HG03432 (cell line): Measurements from ENCODE around the gene ATP8A1.
A peak's percentile ranks its signal among the peaks of the same experiment; 100 is the strongest.
"Not testable (repeated sequence)": the region's sequence is repeated elsewhere in the genome, so short reads cannot be mapped to it uniquely, and the experiment has no call there.

Experiments used
- ATAC-seq: cut with Tn5 transposase; IDR thresholded peaks from one replicate; pipeline ENCODE4 v1.9.1; 2021; ENCODE audit warnings: mild to moderate bottlenecking, moderate library complexity; ENCODE audit not compliant: unreplicated experiment

The ATP8A1 gene

GRCh38 chr4:42652529-42653231 lies 4.2 kb downstream of the ATP8A1 start:
- ATAC-seq: not testable (repeated sequence)

GRCh38 chr4:42649870-42650269 lies 7.0 kb downstream of the ATP8A1 start:
- ATAC-seq: no peak

- no peak for ATAC-seq
These were observed 9.8 kb downstream of the ATP8A1 start for GRCh38 chr4:42646999-42647541.

- ATAC-seq: no peak
These were observed 10.7 kb downstream of the ATP8A1 start for GRCh38 chr4:42646013-42646784.

GRCh38 chr4:42644897-42645296 lies 12.0 kb downstream of the ATP8A1 start:
- ATAC-seq: no peak

- peak; percentile 67 for ATAC-seq
These were observed 13.2 kb downstream of the ATP8A1 start for GRCh38 chr4:42643685-42644084.

GRCh38 chr4:42642845-42643615 lies 13.9 kb downstream of the ATP8A1 start:
- no peak for ATAC-seq

GRCh38 chr4:42642101-42642797 lies 14.7 kb downstream of the ATP8A1 start:
- ATAC-seq: peak; percentile 13

GRCh38 chr4:42641656-42642055 lies 15.2 kb downstream of the ATP8A1 start:
- peak; percentile 15 for ATAC-seq

- ATAC-seq: no peak
These were observed 15.7 kb downstream of the ATP8A1 start for GRCh38 chr4:42641161-42641560.

GRCh38 chr4:42640613-42641012 lies 16.3 kb downstream of the ATP8A1 start:
- no peak for ATAC-seq

- peak; percentile 80 for ATAC-seq
These were observed 17.9 kb downstream of the ATP8A1 start for GRCh38 chr4:42638993-42639392.

GRCh38 chr4:42638321-42638720 lies 18.6 kb downstream of the ATP8A1 start:
- ATAC-seq: no peak

- no peak for ATAC-seq
These were observed 19.0 kb downstream of the ATP8A1 start for GRCh38 chr4:42637867-42638266.

- ATAC-seq: no peak
These were observed 19.8 kb downstream of the ATP8A1 start for GRCh38 chr4:42637104-42637503.

- ATAC-seq: no peak
These were observed 20.3 kb downstream of the ATP8A1 start for GRCh38 chr4:42636645-42636949.

- peak; percentile 76 for ATAC-seq
These were observed 23.1 kb downstream of the ATP8A1 start for GRCh38 chr4:42633605-42634388.

GRCh38 chr4:42632653-42633382 lies 24.1 kb downstream of the ATP8A1 start:
- ATAC-seq: no peak

- ATAC-seq: no peak
These were observed 26.0 kb downstream of the ATP8A1 start for GRCh38 chr4:42630908-42631307.
